ENCODE measurements around the gene CTAG1A.

GRCh38 chrX:154592505-154592904 lies 7.6 kb downstream of the CTAG1A start:
- no peak for TF ChIP-seq CTCF (conservative IDR thresholded peaks at IDR 0.05; ENCODE audit: low read depth in 2 of 2)
- no peak for TF ChIP-seq EZH2phosphoT487 (IDR thresholded peaks at IDR 0.05; ENCODE audit: unreplicated experiment)
- no peak for TF ChIP-seq EZH2 (IDR thresholded peaks at IDR 0.05; ENCODE audit: low read depth, unreplicated experiment)
- TF ChIP-seq REST (IDR thresholded peaks at IDR 0.05; ENCODE audit: unreplicated experiment): no peak
- no peak for TF ChIP-seq POLR2AphosphoS5 (IDR thresholded peaks at IDR 0.05; ENCODE audit: low read depth)
- TF ChIP-seq JUNB (IDR thresholded peaks at IDR 0.05; ENCODE audit: unreplicated experiment): no peak
- TF ChIP-seq CREB1 (CRISPR knock-in tag; IDR thresholded peaks at IDR 0.05; ENCODE audit: low read depth): no peak
- TF ChIP-seq ZNF331 (CRISPR knock-in tag; IDR thresholded peaks at IDR 0.05; ENCODE audit: low read depth): no peak
- TF ChIP-seq STAT1 (IDR thresholded peaks at IDR 0.05; ENCODE audit: unreplicated experiment): no peak

Data from GM23338 (cell line).